ENCODE measurements around the gene RNF212. TPM values are rescaled to one million over a fixed set of nuclear protein-coding genes. Genes with fewer than 3 reads are reported as not detected.

RNF212 gene
- total and polyA plus RNA-seq, 9 of the 15 experiments (the other 6 are each of a cell fraction or from before 2014, with no cell fraction given), result 0.04 TPM; not detected in 8

DNA sequence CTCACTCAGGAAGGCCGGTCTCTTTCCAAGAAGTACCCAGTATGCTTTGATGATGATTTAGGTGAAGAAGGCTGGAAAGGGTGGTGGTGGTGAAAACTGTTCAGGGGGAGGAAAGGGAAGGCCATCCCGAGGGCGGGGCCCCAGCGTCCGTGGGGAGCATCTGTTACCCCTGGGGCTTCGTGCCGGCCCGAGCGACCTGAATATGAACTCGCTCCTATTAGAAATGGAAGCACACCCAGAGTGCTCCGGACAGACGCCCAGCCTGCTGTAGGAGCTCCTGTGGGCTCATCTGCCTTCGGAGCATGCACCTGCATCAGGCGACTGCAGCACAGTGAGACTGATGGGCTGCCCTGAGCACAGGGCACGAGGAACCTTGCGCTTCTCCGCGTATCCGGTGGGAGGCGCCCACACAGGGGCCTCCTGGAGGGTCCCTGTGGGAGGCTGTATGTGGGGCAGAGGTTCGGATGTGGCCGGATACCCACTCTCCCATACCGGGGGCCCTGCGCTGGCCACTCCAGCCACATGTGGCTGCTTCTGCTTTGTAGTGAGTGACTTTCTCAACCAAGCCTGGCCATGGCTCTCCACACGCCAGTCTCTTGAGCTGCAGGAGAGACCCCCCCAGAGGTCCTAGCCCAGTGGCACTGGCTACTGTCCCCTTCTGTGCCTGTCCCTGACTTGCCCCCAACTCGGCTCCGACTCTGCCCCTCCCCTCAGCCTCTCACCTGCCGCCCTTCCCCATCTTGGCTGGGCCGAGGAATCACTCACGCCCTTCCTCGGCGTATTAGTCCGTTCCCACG, 65.2 kb downstream of the RNF212 start (continued):
- TF ChIP-seq ZHX1 (conservative IDR thresholded peaks at IDR 0.05; ENCODE audit: low read length) (no peak), CBX3 (IDR thresholded peaks at IDR 0.05; ENCODE audit: borderline replicate concordance in 1 of 2, low read length in 2 of 2) (no peak), HBP1 (CRISPR knock-in tag; IDR thresholded peaks at IDR 0.05) (no peak), ZSCAN29 (IDR thresholded peaks at IDR 0.05) (no peak), ZNF79 (CRISPR knock-in tag; IDR thresholded peaks at IDR 0.05; ENCODE audit: low read depth) (no peak)
- TF ChIP-seq, protein P1, sequence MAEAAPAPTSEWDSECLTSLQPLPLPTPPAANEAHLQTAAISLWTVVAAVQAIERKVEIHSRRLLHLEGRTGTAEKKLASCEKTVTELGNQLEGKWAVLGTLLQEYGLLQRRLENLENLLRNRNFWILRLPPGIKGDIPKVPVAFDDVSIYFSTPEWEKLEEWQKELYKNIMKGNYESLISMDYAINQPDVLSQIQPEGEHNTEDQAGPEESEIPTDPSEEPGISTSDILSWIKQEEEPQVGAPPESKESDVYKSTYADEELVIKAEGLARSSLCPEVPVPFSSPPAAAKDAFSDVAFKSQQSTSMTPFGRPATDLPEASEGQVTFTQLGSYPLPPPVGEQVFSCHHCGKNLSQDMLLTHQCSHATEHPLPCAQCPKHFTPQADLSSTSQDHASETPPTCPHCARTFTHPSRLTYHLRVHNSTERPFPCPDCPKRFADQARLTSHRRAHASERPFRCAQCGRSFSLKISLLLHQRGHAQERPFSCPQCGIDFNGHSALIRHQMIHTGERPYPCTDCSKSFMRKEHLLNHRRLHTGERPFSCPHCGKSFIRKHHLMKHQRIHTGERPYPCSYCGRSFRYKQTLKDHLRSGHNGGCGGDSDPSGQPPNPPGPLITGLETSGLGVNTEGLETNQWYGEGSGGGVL (CRISPR knock-in tag; IDR thresholded peaks at IDR 0.05), result no peak

Data from K562 (cell line).